Measurements from ENCODE around the gene COL19A1.
"Not testable (repeated sequence)": the region's sequence is repeated elsewhere in the genome, so short reads cannot be mapped to it uniquely, and the experiment has no call there.

Gene COL19A1

DNA sequence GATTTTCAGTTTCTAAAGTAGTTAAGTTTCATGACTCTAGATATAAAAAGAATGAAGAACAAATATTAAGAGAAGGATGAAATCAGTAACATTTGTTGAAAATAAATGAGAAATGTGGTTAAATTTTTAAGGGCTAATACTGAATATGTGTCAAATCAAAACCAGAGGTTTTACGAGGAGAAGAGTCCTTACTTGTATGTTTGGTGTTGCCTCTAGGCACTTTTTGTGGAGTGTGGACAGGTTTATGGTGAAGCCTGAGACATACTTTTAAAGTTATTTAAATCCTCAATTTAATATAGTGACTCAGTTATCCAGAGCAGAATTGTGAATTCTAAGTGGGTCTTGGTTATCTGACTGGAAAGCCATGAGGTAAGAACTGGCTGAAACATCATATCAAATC, 68.7 kb downstream of the COL19A1 start:
- H3K9me3 ChIP-seq (ENCODE audit: control insufficient read depth, insufficient read depth, low read length) = no peaks in the 10 kb centered on the region
- H3K4me1 ChIP-seq (ENCODE audit: control insufficient read depth, insufficient read depth, low read length) = no peaks in the 10 kb centered on the region
- no peak overlapping the region for H3K27ac ChIP-seq (ENCODE audit: low read depth, low read length)
- H3K9ac ChIP-seq (ENCODE audit: low read depth, low read length) = no peak overlapping the region
- H3K4me3 ChIP-seq (ENCODE audit: low read depth, low read length) = no peak overlapping the region
- no peaks in the 10 kb centered on the region for H3K36me3 ChIP-seq (ENCODE audit: control insufficient read depth, insufficient read depth, low read length)
- no peaks in the 10 kb centered on the region for H3K27me3 ChIP-seq (ENCODE audit: control insufficient read depth, insufficient read depth, low read length)

DNA sequence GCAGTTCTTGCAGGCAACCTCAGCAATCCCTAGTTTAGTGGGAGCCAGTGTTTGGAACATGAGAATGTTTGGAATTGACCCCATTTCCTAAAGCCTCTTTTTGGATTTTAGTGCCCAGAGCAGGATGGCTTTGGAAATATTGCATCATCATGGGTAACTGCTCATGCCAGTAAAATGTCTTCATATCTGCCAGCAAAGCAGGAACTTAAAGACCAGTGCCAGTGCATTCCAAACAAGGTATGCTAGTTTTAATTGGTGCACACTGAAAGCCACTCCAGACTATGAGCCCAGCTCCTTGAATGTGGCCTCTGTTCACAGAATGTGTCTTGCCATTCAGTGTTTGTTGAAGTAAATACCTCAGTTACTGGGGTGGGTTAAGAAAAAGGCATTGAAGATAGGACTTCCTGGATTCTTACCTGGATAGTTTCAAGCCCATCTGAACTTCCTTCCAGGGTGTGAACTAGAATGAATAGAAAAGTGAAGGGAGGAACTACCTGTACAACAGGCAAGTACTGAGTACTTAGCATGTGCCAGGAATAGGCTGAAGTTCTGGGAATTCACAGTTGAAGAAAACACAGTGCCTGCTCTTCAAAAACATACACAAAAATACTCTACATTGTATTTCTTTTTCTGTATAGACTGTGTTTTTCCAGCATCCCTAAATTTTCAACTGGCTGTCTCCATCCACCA, 70.5 kb downstream of the COL19A1 start:
- no peaks in the 10 kb centered on the region for H3K4me1 ChIP-seq (ENCODE audit: control insufficient read depth, insufficient read depth, low read length)
- no peak overlapping the region for H3K9ac ChIP-seq (ENCODE audit: low read depth, low read length)
- H3K9me3 ChIP-seq (ENCODE audit: control insufficient read depth, insufficient read depth, low read length) = no peaks in the 10 kb centered on the region
- H3K27ac ChIP-seq (ENCODE audit: low read depth, low read length) = no peak overlapping the region
- no peaks in the 10 kb centered on the region for H3K36me3 ChIP-seq (ENCODE audit: control insufficient read depth, insufficient read depth, low read length)
- no peak overlapping the region for H3K4me3 ChIP-seq (ENCODE audit: low read depth, low read length)
- no peaks in the 10 kb centered on the region for H3K27me3 ChIP-seq (ENCODE audit: control insufficient read depth, insufficient read depth, low read length)

DNA sequence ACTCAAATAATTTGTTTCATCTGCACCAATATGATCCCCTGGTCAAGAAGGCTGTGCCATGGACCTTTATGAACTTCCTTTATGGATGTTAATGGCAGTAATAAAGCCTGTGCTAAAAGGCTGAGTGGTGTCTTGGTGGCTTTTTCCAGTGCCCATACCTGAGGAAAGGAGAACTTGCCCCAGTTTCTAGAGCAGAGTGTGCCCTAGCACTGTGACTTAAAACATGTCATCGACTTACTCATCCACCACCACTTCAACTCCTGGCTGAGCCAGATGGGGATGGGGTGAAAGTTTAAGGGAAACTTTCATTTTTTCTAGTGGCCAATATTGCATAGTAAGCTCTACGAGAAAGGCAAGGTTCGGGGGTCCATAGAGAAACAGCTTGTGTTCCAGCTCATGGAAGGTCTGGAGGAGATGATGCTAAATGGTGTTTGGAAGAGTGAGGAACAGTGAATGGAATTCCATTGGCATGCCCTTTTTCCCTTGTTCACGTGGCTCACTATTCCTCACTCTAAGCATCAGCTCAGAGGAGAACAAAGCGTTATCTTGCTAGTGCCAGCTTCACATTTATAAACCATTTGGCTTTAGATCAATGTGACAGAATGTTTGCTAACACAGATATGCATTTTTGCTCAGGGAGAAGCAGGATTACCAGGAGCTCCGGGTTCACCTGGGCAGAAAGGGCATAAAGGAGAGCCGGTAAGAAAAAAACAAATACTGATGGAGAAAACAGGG, 71.2 kb downstream of the COL19A1 start:
- H3K4me3 ChIP-seq (ENCODE audit: low read depth, low read length) = no peak overlapping the region
- no peaks in the 10 kb centered on the region for H3K4me1 ChIP-seq (ENCODE audit: control insufficient read depth, insufficient read depth, low read length)
- H3K36me3 ChIP-seq (ENCODE audit: control insufficient read depth, insufficient read depth, low read length) = no peaks in the 10 kb centered on the region
- no peak overlapping the region for H3K27ac ChIP-seq (ENCODE audit: low read depth, low read length)
- H3K9me3 ChIP-seq (ENCODE audit: control insufficient read depth, insufficient read depth, low read length) = no peaks in the 10 kb centered on the region
- H3K27me3 ChIP-seq (ENCODE audit: control insufficient read depth, insufficient read depth, low read length) = no peaks in the 10 kb centered on the region
- H3K9ac ChIP-seq (ENCODE audit: low read depth, low read length) = no peak overlapping the region

- H3K27me3 ChIP-seq (ENCODE audit: control insufficient read depth, insufficient read depth, low read length) = no peaks in the 10 kb centered on the region
- no peaks in the 10 kb centered on the region for H3K4me1 ChIP-seq (ENCODE audit: control insufficient read depth, insufficient read depth, low read length)
- no peak overlapping the region for H3K27ac ChIP-seq (ENCODE audit: low read depth, low read length)
- no peaks in the 10 kb centered on the region for H3K36me3 ChIP-seq (ENCODE audit: control insufficient read depth, insufficient read depth, low read length)
- no peak overlapping the region for H3K9ac ChIP-seq (ENCODE audit: low read depth, low read length)
- no peaks in the 10 kb centered on the region for H3K9me3 ChIP-seq (ENCODE audit: control insufficient read depth, insufficient read depth, low read length)
- H3K4me3 ChIP-seq (ENCODE audit: low read depth, low read length) = no peak overlapping the region
Measured at GRCh38 chr6:69942485-69942884, 76.1 kb downstream of the COL19A1 start.

- Histone ChIP-seq H3K9ac (ENCODE audit: low read depth, low read length) (no peak overlapping the region), H3K27me3 (ENCODE audit: control insufficient read depth, insufficient read depth, low read length) (no peaks in the 10 kb centered on the region), H3K27ac (ENCODE audit: low read depth, low read length) (no peak overlapping the region), H3K4me3 (ENCODE audit: low read depth, low read length) (no peak overlapping the region), H3K9me3 (ENCODE audit: control insufficient read depth, insufficient read depth, low read length) (no peaks in the 10 kb centered on the region), H3K36me3 (ENCODE audit: control insufficient read depth, insufficient read depth, low read length) (no peaks in the 10 kb centered on the region), H3K4me1 (ENCODE audit: control insufficient read depth, insufficient read depth, low read length) (no peaks in the 10 kb centered on the region)
Measured at GRCh38 chr6:69945192-69945591, 78.8 kb downstream of the COL19A1 start.

DNA sequence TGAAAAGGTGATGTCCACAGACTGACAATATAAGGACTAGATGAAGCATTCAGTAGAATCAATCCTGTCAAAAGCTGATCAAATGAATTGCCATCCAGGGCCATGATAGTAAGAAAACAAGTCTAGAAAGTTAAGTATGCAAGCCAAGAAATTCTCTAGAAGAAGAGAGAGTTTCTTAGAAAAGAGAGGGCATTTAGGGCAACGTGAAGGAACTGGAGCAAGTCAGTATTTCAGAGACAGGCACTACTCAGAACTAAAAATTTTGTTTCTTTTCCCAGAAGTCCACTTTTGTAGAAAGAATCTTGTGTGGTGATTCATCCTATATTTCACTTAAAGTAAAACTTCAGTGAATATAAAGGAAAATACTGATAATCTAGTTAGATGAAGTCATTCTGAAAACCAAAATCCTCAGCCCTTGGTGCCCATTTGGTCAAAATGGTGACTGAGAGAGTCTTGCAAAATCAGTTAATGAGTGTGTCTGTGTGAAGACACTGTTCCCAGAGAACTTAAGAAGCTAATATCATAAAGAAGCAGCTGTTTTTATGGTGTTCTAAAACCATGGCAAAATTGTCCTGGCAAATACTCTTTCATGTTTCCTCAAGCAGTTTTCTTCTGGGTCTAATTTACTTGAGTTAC, 82.2 kb downstream of the COL19A1 start:
- Histone ChIP-seq H3K9me3 (ENCODE audit: control insufficient read depth, insufficient read depth, low read length) (no peaks in the 10 kb centered on the region), H3K27ac (ENCODE audit: low read depth, low read length) (no peak overlapping the region), H3K4me1 (ENCODE audit: control insufficient read depth, insufficient read depth, low read length) (no peaks in the 10 kb centered on the region), H3K4me3 (ENCODE audit: low read depth, low read length) (no peak overlapping the region), H3K36me3 (ENCODE audit: control insufficient read depth, insufficient read depth, low read length) (no peaks in the 10 kb centered on the region), H3K27me3 (ENCODE audit: control insufficient read depth, insufficient read depth, low read length) (no peaks in the 10 kb centered on the region), H3K9ac (ENCODE audit: low read depth, low read length) (no peak overlapping the region)

- Histone ChIP-seq H3K9ac (ENCODE audit: low read depth, low read length) (no peak overlapping the region), H3K27me3 (ENCODE audit: control insufficient read depth, insufficient read depth, low read length) (no peaks in the 10 kb centered on the region), H3K9me3 (ENCODE audit: control insufficient read depth, insufficient read depth, low read length) (no peaks in the 10 kb centered on the region), H3K36me3 (ENCODE audit: control insufficient read depth, insufficient read depth, low read length) (no peaks in the 10 kb centered on the region), H3K4me3 (ENCODE audit: low read depth, low read length) (no peak overlapping the region), H3K27ac (ENCODE audit: low read depth, low read length) (no peak overlapping the region), H3K4me1 (ENCODE audit: control insufficient read depth, insufficient read depth, low read length) (no peaks in the 10 kb centered on the region)
Measured at GRCh38 chr6:69953491-69953890, 87.1 kb downstream of the COL19A1 start.

GRCh38 chr6:69954733-69955132, 88.4 kb downstream of the COL19A1 start:
- H3K9ac ChIP-seq (ENCODE audit: low read depth, low read length) = no peak overlapping the region
- no peaks in the 10 kb centered on the region for H3K36me3 ChIP-seq (ENCODE audit: control insufficient read depth, insufficient read depth, low read length)
- no peak overlapping the region for H3K4me3 ChIP-seq (ENCODE audit: low read depth, low read length)
- H3K4me1 ChIP-seq (ENCODE audit: control insufficient read depth, insufficient read depth, low read length) = no peaks in the 10 kb centered on the region
- H3K27ac ChIP-seq (ENCODE audit: low read depth, low read length) = no peak overlapping the region
- H3K27me3 ChIP-seq (ENCODE audit: control insufficient read depth, insufficient read depth, low read length) = no peaks in the 10 kb centered on the region
- no peaks in the 10 kb centered on the region for H3K9me3 ChIP-seq (ENCODE audit: control insufficient read depth, insufficient read depth, low read length)

- Histone ChIP-seq H3K27ac (ENCODE audit: low read depth, low read length) (no peak overlapping the region), H3K9me3 (ENCODE audit: control insufficient read depth, insufficient read depth, low read length) (no peaks in the 10 kb centered on the region), H3K4me3 (ENCODE audit: low read depth, low read length) (no peak overlapping the region), H3K9ac (ENCODE audit: low read depth, low read length) (no peak overlapping the region), H3K27me3 (ENCODE audit: control insufficient read depth, insufficient read depth, low read length) (no peaks in the 10 kb centered on the region), H3K36me3 (ENCODE audit: control insufficient read depth, insufficient read depth, low read length) (no peaks in the 10 kb centered on the region), H3K4me1 (ENCODE audit: control insufficient read depth, insufficient read depth, low read length) (no peaks in the 10 kb centered on the region)
Measured at GRCh38 chr6:69957985-69958559, 91.7 kb downstream of the COL19A1 start.

DNA sequence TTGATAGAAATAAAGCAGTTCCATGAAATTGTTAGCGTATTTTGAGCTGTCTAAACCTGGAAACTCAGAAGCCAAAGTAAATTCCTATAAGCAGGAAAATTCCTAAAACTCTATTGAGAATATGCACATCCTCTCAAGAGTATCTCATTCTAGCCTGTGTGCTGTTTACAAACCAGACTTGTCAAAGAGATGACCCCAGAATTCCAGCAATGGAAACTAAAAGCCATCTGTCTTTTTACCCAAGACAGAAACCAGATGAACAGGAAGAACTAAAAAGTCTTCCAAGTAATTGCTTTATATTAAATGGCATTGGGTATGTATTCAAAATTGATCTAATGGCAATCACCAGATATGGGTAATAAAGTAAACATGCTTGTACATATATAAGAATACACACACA, 92.6 kb downstream of the COL19A1 start:
- H3K9ac ChIP-seq (ENCODE audit: low read depth, low read length) = no peak overlapping the region
- H3K36me3 ChIP-seq (ENCODE audit: control insufficient read depth, insufficient read depth, low read length) = no peaks in the 10 kb centered on the region
- no peak overlapping the region for H3K27ac ChIP-seq (ENCODE audit: low read depth, low read length)
- H3K4me1 ChIP-seq (ENCODE audit: control insufficient read depth, insufficient read depth, low read length) = no peaks in the 10 kb centered on the region
- no peak overlapping the region for H3K4me3 ChIP-seq (ENCODE audit: low read depth, low read length)
- H3K9me3 ChIP-seq (ENCODE audit: control insufficient read depth, insufficient read depth, low read length) = no peaks in the 10 kb centered on the region
- H3K27me3 ChIP-seq (ENCODE audit: control insufficient read depth, insufficient read depth, low read length) = no peaks in the 10 kb centered on the region

- H3K9ac ChIP-seq (ENCODE audit: low read depth, low read length); H3K4me1 ChIP-seq (ENCODE audit: control insufficient read depth, insufficient read depth, low read length); H3K9me3 ChIP-seq (ENCODE audit: control insufficient read depth, insufficient read depth, low read length); H3K27ac ChIP-seq (ENCODE audit: low read depth, low read length); H3K4me3 ChIP-seq (ENCODE audit: low read depth, low read length); H3K27me3 ChIP-seq (ENCODE audit: control insufficient read depth, insufficient read depth, low read length); H3K36me3 ChIP-seq (ENCODE audit: control insufficient read depth, insufficient read depth, low read length): not testable (repeated sequence)
Measured at GRCh38 chr6:69965974-69966373, 99.6 kb downstream of the COL19A1 start.

Measured in HUES48 (cell line).